PC-9 (cell line): Measurements from ENCODE around the gene SNRPD3. TPM values are rescaled to one million over a fixed set of nuclear protein-coding genes. Genes with fewer than 3 reads are reported as not detected.

Experiments used
- BruUV-seq: library from RNA; stranded (reverse); fragments of 400-500 nt; replicated peaks from 2 replicates; lab custom pipeline; 2021; lab: Mats Ljungman, UMichigan
- CTCF ChIA-PET: fragments of 300-600 bp; sonication (Branson Sonifier 250); formaldehyde crosslinking; loops from one replicate; lab custom pipeline; 2022; ENCODE audit warnings: antibody characterized with exemption; lab: Charles Lee
- POLR2A ChIA-PET: fragments of 300-600 bp; sonication (Branson Sonifier 250); formaldehyde crosslinking; loops from one replicate; lab custom pipeline; 2022; ENCODE audit warnings: antibody characterized with exemption; ENCODE audit not compliant: unreplicated experiment; lab: Charles Lee
- DNase-seq, 2 experiments: peaks; one replicate each; pipeline versions ENCODE4 v3.0.0 to v3.0.0-alpha.2; 2015 to 2022; ENCODE audit warnings: mixed read lengths in 1 of 2
- H2AFZ ChIP-seq: fragments of 200-600 bp; sonication (generic); 2 replicates; pipeline ENCODE4 v1.8.1; 2017; ENCODE audit warnings: antibody characterized with exemption
- H3F3A ChIP-seq: fragments of 200-600 bp; sonication (generic); 2 replicates; pipeline ENCODE4 v1.8.1; 2017; ENCODE audit warnings: antibody characterized with exemption, mild to moderate bottlenecking, low read depth; ENCODE audit not compliant: insufficient read depth
- H3K27ac ChIP-seq: fragments of 200-600 bp; sonication (generic); 2 replicates; pipeline ENCODE4 v1.6.1; 2016; ENCODE audit warnings: mixed run types
- H3K27me3 ChIP-seq: fragments of 200-600 bp; sonication (generic); 2 replicates; pipeline ENCODE4 v1.6.1; 2016; ENCODE audit warnings: low read depth, mixed run types; ENCODE audit not compliant: insufficient read depth
- H3K36me3 ChIP-seq: fragments of 200-600 bp; sonication (generic); 2 replicates; pipeline ENCODE4 v1.6.1; 2016; ENCODE audit warnings: low read depth, mixed run types
- H3K4me1 ChIP-seq: fragments of 200-600 bp; sonication (generic); replicated peaks from 2 replicates; pipeline ENCODE4 v1.6.1; 2016; ENCODE audit warnings: mixed run types; ENCODE audit not compliant: insufficient read depth
- H3K4me2 ChIP-seq: fragments of 200-600 bp; sonication (generic); 2 replicates; pipeline ENCODE4 v1.6.1; 2017; ENCODE audit warnings: mixed run types
- H3K4me3 ChIP-seq: fragments of 200-600 bp; sonication (generic); 2 replicates; pipeline ENCODE4 v1.6.1; 2016; ENCODE audit warnings: mixed run types
- H3K79me2 ChIP-seq: fragments of 200-600 bp; sonication (generic); 2 replicates; pipeline ENCODE4 v1.6.1; 2017; ENCODE audit warnings: low read depth, mixed run types
- H3K9me2 ChIP-seq: fragments of 200-600 bp; sonication (generic); 2 replicates; pipeline ENCODE4 v1.8.1; 2017; ENCODE audit warnings: mild to moderate bottlenecking; ENCODE audit not compliant: insufficient read depth
- H3K9me3 ChIP-seq: fragments of 200-600 bp; sonication (generic); 2 replicates; pipeline ENCODE4 v1.8.1; 2016; ENCODE audit warnings: low read depth; ENCODE audit not compliant: insufficient read depth
- H4K20me1 ChIP-seq: fragments of 200-600 bp; sonication (generic); 2 replicates; pipeline ENCODE4 v1.8.1; 2017; ENCODE audit not compliant: insufficient read depth
- EZH2 ChIP-seq: fragments of 200-600 bp; sonication (generic); IDR thresholded peaks from 2 replicates; pipeline ENCODE4 v1.8.0; 2017; ENCODE audit warnings: antibody characterized with exemption, low read depth
- intact Hi-C: fragments of 100-400 bp; cut with micrococcal nuclease; formaldehyde crosslinking; loops from one replicate; pipeline ENCODE4 v1.10.0; 2022; ENCODE audit not compliant: unreplicated experiment
- total RNA-seq: library from RNA; stranded (reverse); gene quantifications from 2 replicates; pipeline ENCODE4 v1.2.3, GENCODE V29; 2021
- TF ChIP-seq, protein P1 (sequence below): fragments of 200-600 bp; sonication (generic); conservative IDR thresholded peaks from 2 replicates; pipeline ENCODE4 v1.6.1; 2017; ENCODE audit warnings: mixed run types, antibody characterized with exemption, mild to moderate bottlenecking, moderate library complexity

SNRPD3 gene
- total RNA-seq, 1 experiment from 2014 or later = 117 TPM

GRCh38 chr22:24588381-24588756 is 32.6 kb downstream of the SNRPD3 start:
- Histone ChIP-seq H3K36me3 (no peaks in the 10 kb centered on the region), H3K79me2 (no peaks in the 10 kb centered on the region), H3F3A (0 out of 2 replicates have a peak, but pooled peaks cover 2% of the 10 kb centered on the region), H3K9me3 (no peaks in the 10 kb centered on the region), H3K4me1 (peaks cover 13% of the 10 kb centered on the region), H4K20me1 (no peaks in the 10 kb centered on the region), H3K27ac (no peak overlapping the region), H3K27me3 (no peaks in the 10 kb centered on the region), H3K4me3 (no peak overlapping the region), H3K9me2 (no peaks in the 10 kb centered on the region), H2AFZ (no peak overlapping the region), H3K4me2 (no peak overlapping the region; the same call in 1 of the 2 replicates)
- peak; percentile 43 to 45 for DNase-seq
- intact Hi-C loops = no loop called here
- POLR2A ChIA-PET = interaction anchor here (0.6 kb wide), 1 partner anchor 865 kb away, joined by 6 read pairs; no protein-coding TSS in a partner anchor
- no TSS peak for BruUV-seq
- CTCF ChIA-PET = no interaction called here
- TF ChIP-seq, protein P1, sequence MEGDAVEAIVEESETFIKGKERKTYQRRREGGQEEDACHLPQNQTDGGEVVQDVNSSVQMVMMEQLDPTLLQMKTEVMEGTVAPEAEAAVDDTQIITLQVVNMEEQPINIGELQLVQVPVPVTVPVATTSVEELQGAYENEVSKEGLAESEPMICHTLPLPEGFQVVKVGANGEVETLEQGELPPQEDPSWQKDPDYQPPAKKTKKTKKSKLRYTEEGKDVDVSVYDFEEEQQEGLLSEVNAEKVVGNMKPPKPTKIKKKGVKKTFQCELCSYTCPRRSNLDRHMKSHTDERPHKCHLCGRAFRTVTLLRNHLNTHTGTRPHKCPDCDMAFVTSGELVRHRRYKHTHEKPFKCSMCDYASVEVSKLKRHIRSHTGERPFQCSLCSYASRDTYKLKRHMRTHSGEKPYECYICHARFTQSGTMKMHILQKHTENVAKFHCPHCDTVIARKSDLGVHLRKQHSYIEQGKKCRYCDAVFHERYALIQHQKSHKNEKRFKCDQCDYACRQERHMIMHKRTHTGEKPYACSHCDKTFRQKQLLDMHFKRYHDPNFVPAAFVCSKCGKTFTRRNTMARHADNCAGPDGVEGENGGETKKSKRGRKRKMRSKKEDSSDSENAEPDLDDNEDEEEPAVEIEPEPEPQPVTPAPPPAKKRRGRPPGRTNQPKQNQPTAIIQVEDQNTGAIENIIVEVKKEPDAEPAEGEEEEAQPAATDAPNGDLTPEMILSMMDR = no peak
- no peak for TF ChIP-seq EZH2

- no peaks in the 10 kb centered on the region for H3K79me2 ChIP-seq
- H3K4me2 ChIP-seq = no peak overlapping the region; the same call in 1 of the 2 replicates
- BruUV-seq = no TSS peak
- no peaks in the 10 kb centered on the region for H3K36me3 ChIP-seq
- no peak overlapping the region for H3K27ac ChIP-seq
- ChIA-PET POLR2A (interaction anchor here (0.6 kb wide), 1 partner anchor 866 kb away, joined by 6 read pairs; no protein-coding TSS in a partner anchor), CTCF (no interaction called here)
- H3K9me3 ChIP-seq = no peaks in the 10 kb centered on the region
- H3F3A ChIP-seq = 0 out of 2 replicates have a peak, but pooled peaks cover 3% of the 10 kb centered on the region
- peaks cover 13% of the 10 kb centered on the region for H3K4me1 ChIP-seq
- intact Hi-C loops = no loop called here
- no peak overlapping the region for H3K4me3 ChIP-seq
- H3K27me3 ChIP-seq = no peaks in the 10 kb centered on the region
- H2AFZ ChIP-seq = no peak overlapping the region
- TF ChIP-seq, protein P1 = no peak
- TF ChIP-seq EZH2 = no peak
- H4K20me1 ChIP-seq = no peaks in the 10 kb centered on the region
- no peak for DNase-seq
- H3K9me2 ChIP-seq = no peaks in the 10 kb centered on the region
Measured at GRCh38 chr22:24588757-24589481, 33.1 kb downstream of the SNRPD3 start.

DNA sequence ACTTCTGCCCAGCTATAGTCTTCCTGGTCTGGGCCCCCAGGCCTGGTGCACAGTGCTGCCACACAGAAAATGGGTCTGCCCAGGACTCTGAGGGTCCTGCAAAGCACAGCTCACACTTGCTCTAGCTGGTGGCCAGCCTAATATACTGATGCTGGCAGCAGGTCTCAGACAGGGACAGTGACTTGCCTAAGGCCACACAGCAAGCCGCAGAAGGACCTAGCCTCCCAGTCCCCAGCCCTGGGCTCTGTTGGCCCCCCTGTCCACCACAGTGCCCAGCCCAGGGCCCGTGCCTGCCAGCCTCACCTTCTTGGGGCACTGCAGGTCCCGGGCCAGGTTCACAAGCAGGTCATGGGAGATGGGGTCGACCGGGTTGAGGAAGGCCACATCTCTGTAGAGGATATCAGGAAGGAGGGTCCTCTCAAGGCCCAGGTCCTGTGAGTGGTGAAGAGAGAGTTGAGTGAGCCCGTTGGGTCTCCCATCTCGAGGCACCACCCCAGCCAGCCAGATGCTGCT is 33.8 kb downstream of the SNRPD3 start:
- no TSS peak for BruUV-seq

More for the DNA sequence above, 33.8 kb downstream of the SNRPD3 start:
- Histone ChIP-seq H3K27me3 (no peaks in the 10 kb centered on the region), H3K4me2 (no peak overlapping the region), H3K4me3 (no peak overlapping the region), H3K36me3 (no peaks in the 10 kb centered on the region), H3K9me3 (no peaks in the 10 kb centered on the region), H4K20me1 (no peaks in the 10 kb centered on the region), H3K79me2 (no peaks in the 10 kb centered on the region), H2AFZ (no peak overlapping the region), H3K27ac (no peak overlapping the region), H3K9me2 (no peaks in the 10 kb centered on the region), H3K4me1 (peaks cover 13% of the 10 kb centered on the region), H3F3A (0 out of 2 replicates have a peak, but pooled peaks cover 3% of the 10 kb centered on the region)
- intact Hi-C loops = no loop called here
- no peak for DNase-seq
- CTCF ChIA-PET = no interaction called here
- POLR2A ChIA-PET = interaction anchor here (0.6 kb wide), 1 partner anchor 13 kb away, joined by 5 read pairs; no protein-coding TSS in a partner anchor
- no peak for TF ChIP-seq EZH2
- TF ChIP-seq, protein P1 = no peak
